Activated CD8-positive, alpha-beta T cell treated with anti-CD3 and anti-CD28 coated beads, Interleukin-2, amount 10 ng/mL, durations not matched to agents 7 days and 5 days (primary cell): ENCODE data around the gene WDR59. TPM values are rescaled to one million over a fixed set of nuclear protein-coding genes. Genes with fewer than 3 reads are reported as not detected.

Experiments
- ATAC-seq: fragments of 150-1000 bp; cut with Tn5 transposase; one replicate; pipeline ENCODE4 v1.10.0; 2021; ENCODE audit warnings: moderate library complexity
- CTCF ChIA-PET: fragments of 350-600 bp; sonication (Branson Sonifier 250); formaldehyde crosslinking; loops from one replicate; lab custom pipeline; 2021; ENCODE audit warnings: antibody characterized with exemption; lab: Charles Lee
- POLR2A ChIA-PET: fragments of 350-600 bp; sonication (Branson Sonifier 250); formaldehyde crosslinking; loops from one replicate; lab custom pipeline; 2021; ENCODE audit warnings: antibody characterized with exemption; lab: Charles Lee
- DNase-seq: peaks from one replicate; pipeline ENCODE4 v3.0.0-alpha.2; 2020
- H3K27ac Mint-ChIP-seq: one replicate; pipeline ENCODE4 v1.8.0; 2021; ENCODE audit warnings: mild to moderate bottlenecking, mixed read lengths
- H3K27me3 Mint-ChIP-seq: one replicate; pipeline ENCODE4 v1.8.0; 2021; ENCODE audit warnings: low read depth, mixed read lengths
- H3K36me3 Mint-ChIP-seq: one replicate; pipeline ENCODE4 v1.8.0; 2021; ENCODE audit warnings: low read depth, mixed read lengths
- H3K4me1 Mint-ChIP-seq: one replicate; pipeline ENCODE4 v1.8.0; 2021; ENCODE audit warnings: low read depth, mixed read lengths
- H3K4me3 Mint-ChIP-seq: one replicate; pipeline ENCODE4 v1.8.0; 2021; ENCODE audit warnings: mild to moderate bottlenecking, mixed read lengths
- H3K9me3 Mint-ChIP-seq: one replicate; pipeline ENCODE4 v1.8.0; 2022; ENCODE audit warnings: mixed read lengths; ENCODE audit not compliant: insufficient read depth
- total RNA-seq, 2 experiments: library from RNA; stranded (reverse); gene quantifications; one replicate each; pipeline ENCODE4 v1.2.3, GENCODE V29; 2021

WDR59 gene
- total RNA-seq, 2 experiments from 2014 or later, result 58.3 to 63.5 TPM

DNA sequence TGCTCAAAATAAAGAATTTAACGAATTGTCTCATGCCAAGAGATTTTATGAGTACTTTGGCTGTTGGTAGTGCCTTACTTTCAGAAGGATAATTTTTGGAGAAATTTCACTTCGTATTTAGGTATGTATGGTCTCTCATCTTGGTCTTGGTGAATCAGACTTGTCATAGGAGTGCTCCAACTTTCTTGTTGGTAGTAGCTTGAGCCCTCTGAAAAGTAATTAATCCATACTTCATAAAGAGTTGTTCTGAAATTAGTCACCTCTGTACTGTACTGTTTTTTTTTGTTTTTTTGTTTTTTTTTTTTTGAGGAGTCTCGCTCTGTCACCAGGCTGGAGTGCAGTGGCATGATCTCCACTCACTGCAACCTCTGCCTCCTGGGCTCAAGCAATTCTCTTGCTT lies 25.5 kb upstream of the WDR59 start:
- ATAC-seq, result no peak
- H3K27me3 Mint-ChIP-seq, result peaks cover 4% of the 10 kb centered on the region
- POLR2A ChIA-PET, result interaction anchor here (1.4 kb wide), 1 partner anchor 310 kb away, joined by 3 read pairs; the partner anchor contains the start of gene MLKL
- no peak overlapping the region for H3K4me3 Mint-ChIP-seq
- H3K36me3 Mint-ChIP-seq, result no peaks in the 10 kb centered on the region
- H3K9me3 Mint-ChIP-seq, result no peaks in the 10 kb centered on the region
- no peak for DNase-seq
- H3K4me1 Mint-ChIP-seq, result peaks cover 19% of the 10 kb centered on the region
- no peak overlapping the region for H3K27ac Mint-ChIP-seq
- CTCF ChIA-PET, result interaction anchor here (1.0 to 3.5 kb wide), 2 partner anchors 57 to 100 kb away, joined by 3 to 40 read pairs; no protein-coding TSS in a partner anchor

- peaks cover 12% of the 10 kb centered on the region for H3K4me1 Mint-ChIP-seq
- POLR2A ChIA-PET, result no interaction called here
Observed at GRCh38 chr16:75007443-75007842, 22.5 kb upstream of the WDR59 start.

GRCh38 chr16:75005697-75006096 lies 20.8 kb upstream of the WDR59 start:
- Mint-ChIP-seq H3K36me3 (peaks cover 6% of the 10 kb centered on the region), H3K4me1 (peaks cover 7% of the 10 kb centered on the region), H3K4me3 (no peak overlapping the region), H3K9me3 (no peaks in the 10 kb centered on the region), H3K27ac (no peak overlapping the region), H3K27me3 (peaks cover 11% of the 10 kb centered on the region)
- DNase-seq (no peak), ATAC-seq (no peak)
- ChIA-PET POLR2A (no interaction called here), CTCF (interaction anchor here (1.0 to 4.5 kb wide), 4 partner anchors 56 to 105 kb away, joined by 3 to 30 read pairs (median 4); no protein-coding TSS in a partner anchor)

More at GRCh38 chr16:75007443-75007842, 22.5 kb upstream of the WDR59 start:
- Mint-ChIP-seq H3K36me3 (peaks cover 6% of the 10 kb centered on the region), H3K27me3 (peaks cover 4% of the 10 kb centered on the region), H3K9me3 (no peaks in the 10 kb centered on the region), H3K4me3 (no peak overlapping the region), H3K27ac (no peak overlapping the region)
- CTCF ChIA-PET, result interaction anchor here (1.2 to 4.5 kb wide), 3 partner anchors 9 to 103 kb away, joined by 3 to 30 read pairs (median 8); partner anchors contain the start of genes WDR59 and ZNRF1
- ATAC-seq (no peak), DNase-seq (no peak)

- peaks cover 17% of the 10 kb centered on the region for H3K27me3 Mint-ChIP-seq
- H3K36me3 Mint-ChIP-seq, result peaks cover 6% of the 10 kb centered on the region
- POLR2A ChIA-PET, result no interaction called here
- CTCF ChIA-PET, result interaction anchor here (1.0 to 4.5 kb wide), 5 partner anchors 57 to 106 kb away, joined by 3 to 30 read pairs (median 3); no protein-coding TSS in a partner anchor
- H3K9me3 Mint-ChIP-seq, result no peaks in the 10 kb centered on the region
- no peak for DNase-seq
- no peak overlapping the region for H3K27ac Mint-ChIP-seq
- H3K4me3 Mint-ChIP-seq, result no peak overlapping the region
- no peak for ATAC-seq
- H3K4me1 Mint-ChIP-seq, result peaks cover 16% of the 10 kb centered on the region
Observed at GRCh38 chr16:75004460-75004859, 19.5 kb upstream of the WDR59 start.

DNA sequence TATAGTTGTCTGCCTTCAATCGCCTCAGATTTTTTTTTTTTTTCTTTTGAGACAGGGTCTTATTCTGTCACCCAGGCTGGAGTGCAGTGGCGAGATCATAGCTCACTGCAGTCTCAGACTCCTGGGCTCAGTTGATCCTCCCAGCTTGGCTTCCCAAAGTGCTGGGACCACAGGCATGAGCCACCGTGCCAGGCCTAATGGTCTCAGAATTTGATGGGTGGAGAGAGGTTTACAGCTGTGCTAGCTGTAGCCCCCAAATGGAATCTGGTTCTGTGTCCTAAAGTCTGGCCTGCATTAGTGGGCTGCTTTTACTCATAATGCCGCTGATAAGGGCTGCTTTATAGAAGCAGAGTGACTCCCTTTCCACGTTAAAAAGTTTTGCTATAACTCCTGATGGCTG lies 19.0 kb upstream of the WDR59 start:
- peaks cover 17% of the 10 kb centered on the region for H3K27me3 Mint-ChIP-seq
- DNase-seq (no peak), ATAC-seq (no peak)
- ChIA-PET POLR2A (no interaction called here), CTCF (interaction anchor here (1.2 to 3.3 kb wide), 2 partner anchors 94 to 107 kb away, joined by 3 to 16 read pairs; no protein-coding TSS in a partner anchor)
- no peaks in the 10 kb centered on the region for H3K9me3 Mint-ChIP-seq
- H3K4me3 Mint-ChIP-seq, result no peak overlapping the region
- H3K36me3 Mint-ChIP-seq, result peaks cover 6% of the 10 kb centered on the region
- H3K4me1 Mint-ChIP-seq, result peaks cover 16% of the 10 kb centered on the region
- H3K27ac Mint-ChIP-seq, result no peak overlapping the region

- DNase-seq, result no peak
- Mint-ChIP-seq H3K4me1 (peaks cover 23% of the 10 kb centered on the region), H3K36me3 (peaks cover 6% of the 10 kb centered on the region), H3K4me3 (no peak overlapping the region), H3K27me3 (peaks cover 13% of the 10 kb centered on the region), H3K9me3 (no peaks in the 10 kb centered on the region), H3K27ac (no peak overlapping the region)
- no peak for ATAC-seq
- ChIA-PET POLR2A (no interaction called here), CTCF (interaction anchor here (1.1 to 3.3 kb wide), 2 partner anchors 10 to 109 kb away, joined by 3 to 16 read pairs; no protein-coding TSS in a partner anchor)
Observed at GRCh38 chr16:75002474-75002873, 17.6 kb upstream of the WDR59 start.

DNA sequence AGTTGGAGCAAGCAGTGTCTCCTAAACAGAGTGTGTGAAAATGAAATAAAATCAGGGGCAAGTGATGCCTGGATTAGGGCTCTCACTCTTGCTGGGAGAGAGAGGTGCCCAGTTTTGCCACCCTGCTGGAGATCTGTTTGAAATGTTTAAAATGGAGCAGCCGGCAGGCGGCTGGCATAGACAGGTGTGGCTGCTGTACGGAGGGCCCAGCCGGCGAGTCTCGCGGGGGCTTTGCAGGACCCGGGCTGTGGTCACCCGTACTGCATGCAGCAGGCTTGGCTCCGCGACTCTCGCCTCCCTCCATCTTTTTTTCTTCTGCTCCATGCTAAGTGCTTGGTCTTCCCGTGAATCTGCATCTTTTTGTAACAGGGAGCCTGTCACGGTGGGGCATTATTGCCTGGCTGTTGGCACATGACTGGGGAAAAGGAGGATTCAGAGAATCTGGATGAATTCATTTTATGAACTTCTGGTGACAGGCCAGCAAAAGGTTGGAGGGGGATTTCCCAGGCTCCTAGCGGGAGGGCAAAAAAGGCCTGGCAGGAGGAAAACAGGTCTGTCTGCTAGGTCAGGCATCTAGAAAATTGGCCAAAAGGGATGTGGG lies 15.7 kb upstream of the WDR59 start:
- Mint-ChIP-seq H3K4me1 (peaks cover 23% of the 10 kb centered on the region), H3K36me3 (peaks cover 6% of the 10 kb centered on the region), H3K9me3 (no peaks in the 10 kb centered on the region), H3K27ac (no peak overlapping the region), H3K4me3 (peak overlapping the region; percentile 74), H3K27me3 (peaks cover 20% of the 10 kb centered on the region)
- ChIA-PET CTCF (interaction anchor here (1.0 to 9.4 kb wide), 3 partner anchors 12 to 111 kb away, joined by 6 to 205 read pairs (median 16); no protein-coding TSS in a partner anchor), POLR2A (interaction anchor here (0.6 kb wide), 1 partner anchor 431 kb away, joined by 3 read pairs; no protein-coding TSS in a partner anchor)
- ATAC-seq (no peak), DNase-seq (no peak)

- peak; percentile 73 for DNase-seq
- Mint-ChIP-seq H3K4me1 (peaks cover 23% of the 10 kb centered on the region), H3K27ac (peak overlapping the region; percentile 46), H3K9me3 (no peaks in the 10 kb centered on the region), H3K36me3 (peaks cover 6% of the 10 kb centered on the region), H3K27me3 (peaks cover 20% of the 10 kb centered on the region), H3K4me3 (peak overlapping the region; percentile 74)
- ChIA-PET CTCF (interaction anchor here (1.0 to 9.4 kb wide), 5 partner anchors 12 to 116 kb away, joined by 3 to 205 read pairs (median 5); no protein-coding TSS in a partner anchor), POLR2A (interaction anchor here (0.6 to 1.8 kb wide), 2 partner anchors 110 to 432 kb away, joined by 3 to 15 read pairs; no protein-coding TSS in a partner anchor)
- peak; percentile 37 for ATAC-seq
Observed at GRCh38 chr16:74999609-75000480, 14.9 kb upstream of the WDR59 start.

- POLR2A ChIA-PET, result interaction anchor here (1.8 kb wide), 1 partner anchor 110 kb away, joined by 15 read pairs; no protein-coding TSS in a partner anchor
- ATAC-seq (peak; percentile 50), DNase-seq (peak; percentile 28)
- peaks cover 6% of the 10 kb centered on the region for H3K36me3 Mint-ChIP-seq
- H3K27ac Mint-ChIP-seq, result peak overlapping the region; percentile 46
- peaks cover 23% of the 10 kb centered on the region for H3K4me1 Mint-ChIP-seq
- H3K27me3 Mint-ChIP-seq, result peaks cover 22% of the 10 kb centered on the region
- H3K4me3 Mint-ChIP-seq, result peak overlapping the region; percentile 74
- CTCF ChIA-PET, result interaction anchor here (0.7 to 9.4 kb wide), 7 partner anchors 13 to 117 kb away, joined by 3 to 205 read pairs (median 5); no protein-coding TSS in a partner anchor
- no peaks in the 10 kb centered on the region for H3K9me3 Mint-ChIP-seq
Observed at GRCh38 chr16:74999219-74999608, 14.3 kb upstream of the WDR59 start.

GRCh38 chr16:74998481-74999218 lies 13.7 kb upstream of the WDR59 start, which contains the start of gene ZNRF1:
TSS of gene ZNRF1 (plus strand) at chr16:74999024. CDS start at chr16:74999672, 648 bp downstream.
- Mint-ChIP-seq H3K4me1 (peaks cover 23% of the 10 kb centered on the region), H3K27me3 (peaks cover 25% of the 10 kb centered on the region)
- POLR2A ChIA-PET, result interaction anchor here (1.0 to 1.8 kb wide), 3 partner anchors 14 to 113 kb away, joined by 5 to 23 read pairs (median 15); partner anchors contain the start of gene WDR59

More at GRCh38 chr16:74998481-74999218, 13.7 kb upstream of the WDR59 start, which contains the start of gene ZNRF1:
- DNase-seq, result peak; percentile 89
- peaks cover 5% of the 10 kb centered on the region for H3K36me3 Mint-ChIP-seq
- peak; percentile 86 for ATAC-seq
- peak within 1 kb of the TSS; percentile 78 for H3K27ac Mint-ChIP-seq
- CTCF ChIA-PET, result interaction anchor here (0.7 to 9.4 kb wide), 20 partner anchors 9 to 650 kb away, joined by 3 to 205 read pairs (median 4); partner anchors contain the start of genes WDR59 and ZFP1
- no peaks in the 10 kb centered on the region for H3K9me3 Mint-ChIP-seq
- H3K4me3 Mint-ChIP-seq, result peak within 1 kb of the TSS; percentile 79
